PC-3 (cell line): ENCODE measurements around the gene RHBDL2. TPM values are rescaled to one million over a fixed set of nuclear protein-coding genes. Genes with fewer than 3 reads are reported as not detected.

Experiments
- ATAC-seq: fragments of 200-7000 bp; cut with Tn5 transposase; 2 replicates; pipeline ENCODE4 v1.9.1; 2020; ENCODE audit warnings: mild to moderate bottlenecking, moderate library complexity
- BruUV-seq: library from RNA; stranded (reverse); fragments of 400-500 nt; replicated peaks from 2 replicates; lab custom pipeline; 2021; lab: Mats Ljungman, UMichigan
- CTCF ChIA-PET: fragments of 300-600 bp; sonication (Branson Sonifier 250); formaldehyde crosslinking; loops from one replicate; lab custom pipeline; 2022; ENCODE audit warnings: antibody characterized with exemption; lab: Charles Lee
- POLR2A ChIA-PET: fragments of 300-600 bp; sonication (Branson Sonifier 250); formaldehyde crosslinking; loops from one replicate; lab custom pipeline; 2022; ENCODE audit warnings: antibody characterized with exemption; ENCODE audit not compliant: unreplicated experiment; lab: Charles Lee
- DNase-seq: peaks from one replicate; pipeline ENCODE4 v3.0.0-alpha.2; 2015
- H2AFZ ChIP-seq: fragments of 300-600 bp; sonication (generic); 2 replicates; pipeline ENCODE4 v1.6.0; 2016; ENCODE audit warnings: antibody characterized with exemption, low read length
- H3F3A ChIP-seq: fragments of 300-600 bp; sonication (generic); one replicate; pipeline ENCODE4 v1.6.0; 2017; ENCODE audit warnings: antibody characterized with exemption, low read length, control low read depth, mild to moderate bottlenecking; ENCODE audit not compliant: unreplicated experiment
- H3K27ac ChIP-seq: fragments of 300-600 bp; sonication (generic); 2 replicates; pipeline ENCODE4 v1.5.1; 2016; ENCODE audit warnings: mild to moderate bottlenecking, low read length
- H3K27me3 ChIP-seq: fragments of 300-600 bp; sonication (generic); 2 replicates; pipeline ENCODE4 v1.6.1; 2016; ENCODE audit warnings: low read length, mixed read lengths
- H3K36me3 ChIP-seq: fragments of 300-600 bp; sonication (generic); 2 replicates; pipeline ENCODE4 v1.6.1; 2016; ENCODE audit warnings: low read depth, mixed run types, low read length, mixed read lengths
- H3K4me1 ChIP-seq: fragments of 300-600 bp; sonication (generic); 2 replicates; pipeline ENCODE4 v1.5.1; 2016; ENCODE audit warnings: low read length; ENCODE audit not compliant: insufficient read depth
- H3K4me2 ChIP-seq: fragments of 300-600 bp; sonication (generic); 2 replicates; pipeline ENCODE4 v1.6.0; 2016; ENCODE audit warnings: low read length
- H3K4me3 ChIP-seq: fragments of 300-600 bp; sonication (generic); 2 replicates; pipeline ENCODE4 v1.5.1; 2016; ENCODE audit warnings: mild to moderate bottlenecking, low read length, mixed read lengths
- H3K79me2 ChIP-seq: fragments of 300-600 bp; sonication (generic); 2 replicates; pipeline ENCODE4 v1.6.1; 2017; ENCODE audit warnings: low read length, mixed read lengths
- H3K9ac ChIP-seq: fragments of 300-600 bp; sonication (generic); 2 replicates; pipeline ENCODE4 v1.6.0; 2016; ENCODE audit warnings: mild to moderate bottlenecking, low read length
- H3K9me2 ChIP-seq: fragments of 300-600 bp; sonication (generic); replicated peaks from 2 replicates; pipeline ENCODE4 v1.6.1; 2016; ENCODE audit warnings: mixed run types, low read length, mixed read lengths
- H3K9me3 ChIP-seq: fragments of 300-600 bp; sonication (generic); 2 replicates; pipeline ENCODE4 v1.6.1; 2016; ENCODE audit warnings: low read length, mixed read lengths
- H4K20me1 ChIP-seq: fragments of 300-600 bp; sonication (generic); 2 replicates; pipeline ENCODE4 v1.6.1; 2016; ENCODE audit warnings: low read length, mixed read lengths
- CTCF ChIP-seq: fragments of 300-600 bp; sonication (generic); conservative IDR thresholded peaks from 2 replicates; pipeline ENCODE4 v1.5.1; 2017; ENCODE audit warnings: antibody characterized with exemption, low read depth, mild to moderate bottlenecking, low read length
- EZH2 ChIP-seq: fragments of 300-600 bp; sonication (generic); IDR thresholded peaks from one replicate; pipeline ENCODE4 v1.6.1; 2017; ENCODE audit warnings: antibody characterized with exemption, mild to moderate bottlenecking, low read length; ENCODE audit not compliant: unreplicated experiment
- EZH2phosphoT487 ChIP-seq: fragments of 300-600 bp; sonication (generic); IDR thresholded peaks from 2 replicates; pipeline ENCODE4 v1.6.1; 2018; ENCODE audit warnings: mild to moderate bottlenecking, antibody characterized with exemption, low read length, borderline replicate concordance
- intact Hi-C: fragments of 100-400 bp; cut with micrococcal nuclease; formaldehyde crosslinking; loops from 2 replicates; pipeline ENCODE4 v1.9.0; 2023
- total RNA-seq: library from RNA; depleted of rRNA; stranded (reverse); fragments of >200 nt; gene quantifications from 2 replicates; pipeline ENCODE4 v1.2.3, GENCODE V29; 2014

Gene RHBDL2
- total RNA-seq, 1 experiment from 2014 or later, result 3.6 TPM

- Histone ChIP-seq H3K4me1 (peaks cover 10% of the 10 kb centered on the region), H2AFZ (peak overlapping the region; percentile 89), H3K9me3 (no peaks in the 10 kb centered on the region), H3K36me3 (peaks cover 14% of the 10 kb centered on the region), H3K27ac (peak overlapping the region; percentile 60), H3F3A (no peaks in the 10 kb centered on the region), H3K9me2 (no peaks in the 10 kb centered on the region), H3K79me2 (peaks cover 16% of the 10 kb centered on the region), H3K4me2 (peak overlapping the region; percentile 70), H4K20me1 (peaks cover 4% of the 10 kb centered on the region; the same call in 1 of the 2 replicates), H3K27me3 (no peaks in the 10 kb centered on the region), H3K4me3 (peak overlapping the region; percentile 90), H3K9ac (peak overlapping the region; percentile 80)
- ATAC-seq, result peak; percentile 48
- intact Hi-C loops, result no loop called here
- DNase-seq, result peak; percentile 81
- TF ChIP-seq EZH2phosphoT487, result no peak
- TF ChIP-seq CTCF, result no peak
- no peak for TF ChIP-seq EZH2
- ChIA-PET CTCF (no interaction called here), POLR2A (interaction anchor here (0.5 to 0.6 kb wide), 2 partner anchors 103 to 169 kb away, joined by 3 to 4 read pairs; no protein-coding TSS in a partner anchor)
- TSS peak; percentile 20 for BruUV-seq
These were observed 82.6 kb downstream of the RHBDL2 start for GRCh38 chr1:38858833-38859560.

DNA sequence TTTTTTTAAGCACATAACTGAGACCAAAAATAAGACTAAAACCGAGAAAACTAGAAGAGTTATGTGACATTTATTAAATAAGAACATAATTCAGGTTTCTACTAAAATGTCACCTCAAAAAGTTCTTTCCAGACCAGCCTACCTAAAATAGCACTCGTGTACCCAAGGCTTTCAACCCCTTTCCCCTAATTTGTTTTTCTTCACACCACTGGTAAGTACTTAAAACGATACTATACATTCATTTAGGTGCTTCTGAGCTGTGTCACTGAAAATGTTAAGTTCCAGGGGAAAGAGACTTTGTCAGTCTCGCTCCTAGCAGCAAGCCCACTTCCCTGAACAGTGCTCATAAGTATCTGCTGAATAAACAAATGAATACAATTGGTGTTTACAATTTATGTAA lies 88.8 kb downstream of the RHBDL2 start:
- DNase-seq (no peak), ATAC-seq (no peak)
- CTCF ChIA-PET, result no interaction called here
- no TSS peak for BruUV-seq
- Histone ChIP-seq H3K4me3 (no peak overlapping the region), H3K27ac (no peak overlapping the region), H3K27me3 (no peaks in the 10 kb centered on the region), H4K20me1 (peaks cover 4% of the 10 kb centered on the region; the same call in 1 of the 2 replicates), H3K9me3 (no peaks in the 10 kb centered on the region), H3K36me3 (peaks cover 26% of the 10 kb centered on the region), H3K79me2 (peaks cover 8% of the 10 kb centered on the region), H2AFZ (no peak overlapping the region), H3K9me2 (no peaks in the 10 kb centered on the region), H3K9ac (no peak overlapping the region), H3K4me2 (no peak overlapping the region), H3K4me1 (peaks cover 2% of the 10 kb centered on the region), H3F3A (no peaks in the 10 kb centered on the region)
- intact Hi-C loops, result no loop called here
- TF ChIP-seq EZH2phosphoT487, result no peak
- TF ChIP-seq EZH2, result no peak
- TF ChIP-seq CTCF, result no peak
- POLR2A ChIA-PET, result no interaction called here

DNA sequence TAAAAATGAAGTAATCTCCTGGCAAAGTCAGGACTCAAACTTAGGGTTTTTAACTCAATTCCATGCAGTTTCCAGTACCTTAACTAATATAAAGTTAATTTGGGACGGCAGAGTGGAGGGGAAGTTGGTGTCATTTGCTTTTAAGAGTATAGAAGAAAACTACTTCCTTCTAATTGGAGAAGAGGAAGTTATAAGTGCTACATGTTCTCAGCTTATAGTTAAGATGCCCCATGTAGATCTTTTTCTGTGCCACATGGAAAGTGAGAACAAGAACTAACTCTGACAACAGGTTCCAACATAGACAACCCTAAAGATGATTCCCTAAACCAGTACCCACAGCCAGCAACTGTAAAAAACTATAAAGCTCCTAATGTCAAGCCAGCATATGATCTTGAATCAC lies 93.6 kb downstream of the RHBDL2 start:
- Histone ChIP-seq H3K4me3 (no peak overlapping the region), H3K9me3 (no peaks in the 10 kb centered on the region), H3K27ac (no peak overlapping the region), H4K20me1 (no peaks in the 10 kb centered on the region), H3K79me2 (no peaks in the 10 kb centered on the region), H3K4me2 (no peak overlapping the region), H3K27me3 (no peaks in the 10 kb centered on the region), H3K9ac (no peak overlapping the region), H3K36me3 (peaks cover 23% of the 10 kb centered on the region), H2AFZ (no peak overlapping the region), H3K9me2 (no peaks in the 10 kb centered on the region), H3K4me1 (no peaks in the 10 kb centered on the region), H3F3A (no peaks in the 10 kb centered on the region)
- ATAC-seq (no peak), DNase-seq (no peak)
- no peak for TF ChIP-seq EZH2phosphoT487
- TF ChIP-seq CTCF, result no peak
- TF ChIP-seq EZH2, result no peak
- ChIA-PET POLR2A (no interaction called here), CTCF (no interaction called here)
- BruUV-seq, result no TSS peak
- intact Hi-C loops, result no loop called here
